ENCODE results near the gene DNAJC12.
"Not testable (repeated sequence)": the region's sequence is repeated elsewhere in the genome, so short reads cannot be mapped to it uniquely, and the experiment has no call there.

DNA sequence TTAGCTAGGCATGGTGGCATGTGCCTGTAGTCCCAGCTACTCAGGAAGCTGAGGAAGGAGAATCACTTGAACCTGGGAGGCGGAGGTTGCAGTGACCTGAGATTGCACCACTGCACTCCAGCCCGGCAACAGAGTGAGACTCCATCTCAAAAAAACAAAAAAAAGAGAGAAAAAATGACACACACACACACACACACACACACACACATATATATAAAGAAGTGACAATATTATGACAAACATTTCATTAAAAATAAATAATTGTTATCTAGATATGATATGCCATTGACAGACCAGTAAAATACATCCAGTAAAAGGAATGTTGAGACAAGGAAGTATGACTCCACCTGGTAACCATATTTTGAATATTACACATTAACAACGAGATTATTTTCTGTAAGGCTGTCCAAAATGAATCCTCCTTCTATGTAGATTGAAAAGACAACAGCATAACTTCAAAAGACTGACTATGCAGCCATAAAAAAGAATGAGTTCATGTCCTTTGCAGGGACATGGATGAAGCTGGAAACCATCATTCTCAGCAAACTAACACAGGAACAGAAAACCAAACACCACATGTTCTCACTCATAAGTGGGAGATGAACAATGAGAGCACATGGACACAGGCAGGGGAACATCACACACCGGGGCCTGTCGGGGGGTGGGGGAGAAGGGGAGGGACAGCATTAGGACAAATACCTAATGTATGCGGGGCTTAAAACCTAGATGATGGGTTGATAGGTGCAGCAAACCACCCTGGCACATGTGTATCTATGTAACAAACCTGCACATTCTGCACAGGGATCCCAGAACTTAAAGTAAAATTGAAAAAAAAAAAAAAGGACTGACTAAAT is 2.2 kb downstream of the DNAJC12 start:
- TF ChIP-seq CTCF, POLR2A (IDR thresholded peaks at IDR 0.05): not testable (repeated sequence)
